GM12872 (cell line): ENCODE measurements around the gene HNRNPL.

Source experiments
- TF ChIP-seq, protein P1 (sequence below): IDR thresholded peaks from 3 replicates; pipeline ENCODE4 v1.5.1; 2011; ENCODE audit warnings: low read depth, mild to moderate bottlenecking, low read length, moderate library complexity; ENCODE audit not compliant: insufficient read depth

Gene HNRNPL

DNA sequence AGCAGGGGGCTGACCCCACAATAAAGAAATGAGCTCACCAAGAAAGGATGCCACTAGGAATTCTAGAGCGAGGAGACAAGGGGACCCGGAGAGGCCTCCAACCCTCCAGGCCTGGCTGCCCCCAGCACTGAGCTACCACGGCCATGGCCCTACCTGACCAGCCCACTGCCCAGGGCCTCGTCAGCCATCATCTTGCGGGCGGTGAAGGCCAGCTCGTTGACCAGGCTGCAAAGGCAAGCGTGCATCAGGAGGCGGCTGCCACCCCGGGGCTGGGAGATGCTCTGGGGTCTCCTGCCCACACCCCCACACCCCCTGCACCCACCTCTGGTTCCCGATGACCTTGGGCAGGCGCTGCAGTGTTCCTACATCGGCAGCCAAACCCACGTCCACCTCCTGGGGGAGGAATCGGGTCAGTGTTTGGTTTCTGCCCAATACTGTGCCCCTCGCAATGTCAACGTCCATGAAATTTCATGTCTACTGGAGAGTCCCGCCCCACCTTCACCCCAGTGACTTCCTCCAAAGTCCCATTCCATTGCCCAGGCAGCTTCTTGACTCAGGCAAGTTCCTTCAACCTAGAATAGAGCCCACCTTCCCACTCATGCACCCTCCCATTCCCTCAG is 33.5 kb downstream of the HNRNPL start:
- TF ChIP-seq, protein P1, sequence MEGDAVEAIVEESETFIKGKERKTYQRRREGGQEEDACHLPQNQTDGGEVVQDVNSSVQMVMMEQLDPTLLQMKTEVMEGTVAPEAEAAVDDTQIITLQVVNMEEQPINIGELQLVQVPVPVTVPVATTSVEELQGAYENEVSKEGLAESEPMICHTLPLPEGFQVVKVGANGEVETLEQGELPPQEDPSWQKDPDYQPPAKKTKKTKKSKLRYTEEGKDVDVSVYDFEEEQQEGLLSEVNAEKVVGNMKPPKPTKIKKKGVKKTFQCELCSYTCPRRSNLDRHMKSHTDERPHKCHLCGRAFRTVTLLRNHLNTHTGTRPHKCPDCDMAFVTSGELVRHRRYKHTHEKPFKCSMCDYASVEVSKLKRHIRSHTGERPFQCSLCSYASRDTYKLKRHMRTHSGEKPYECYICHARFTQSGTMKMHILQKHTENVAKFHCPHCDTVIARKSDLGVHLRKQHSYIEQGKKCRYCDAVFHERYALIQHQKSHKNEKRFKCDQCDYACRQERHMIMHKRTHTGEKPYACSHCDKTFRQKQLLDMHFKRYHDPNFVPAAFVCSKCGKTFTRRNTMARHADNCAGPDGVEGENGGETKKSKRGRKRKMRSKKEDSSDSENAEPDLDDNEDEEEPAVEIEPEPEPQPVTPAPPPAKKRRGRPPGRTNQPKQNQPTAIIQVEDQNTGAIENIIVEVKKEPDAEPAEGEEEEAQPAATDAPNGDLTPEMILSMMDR = no peak

DNA sequence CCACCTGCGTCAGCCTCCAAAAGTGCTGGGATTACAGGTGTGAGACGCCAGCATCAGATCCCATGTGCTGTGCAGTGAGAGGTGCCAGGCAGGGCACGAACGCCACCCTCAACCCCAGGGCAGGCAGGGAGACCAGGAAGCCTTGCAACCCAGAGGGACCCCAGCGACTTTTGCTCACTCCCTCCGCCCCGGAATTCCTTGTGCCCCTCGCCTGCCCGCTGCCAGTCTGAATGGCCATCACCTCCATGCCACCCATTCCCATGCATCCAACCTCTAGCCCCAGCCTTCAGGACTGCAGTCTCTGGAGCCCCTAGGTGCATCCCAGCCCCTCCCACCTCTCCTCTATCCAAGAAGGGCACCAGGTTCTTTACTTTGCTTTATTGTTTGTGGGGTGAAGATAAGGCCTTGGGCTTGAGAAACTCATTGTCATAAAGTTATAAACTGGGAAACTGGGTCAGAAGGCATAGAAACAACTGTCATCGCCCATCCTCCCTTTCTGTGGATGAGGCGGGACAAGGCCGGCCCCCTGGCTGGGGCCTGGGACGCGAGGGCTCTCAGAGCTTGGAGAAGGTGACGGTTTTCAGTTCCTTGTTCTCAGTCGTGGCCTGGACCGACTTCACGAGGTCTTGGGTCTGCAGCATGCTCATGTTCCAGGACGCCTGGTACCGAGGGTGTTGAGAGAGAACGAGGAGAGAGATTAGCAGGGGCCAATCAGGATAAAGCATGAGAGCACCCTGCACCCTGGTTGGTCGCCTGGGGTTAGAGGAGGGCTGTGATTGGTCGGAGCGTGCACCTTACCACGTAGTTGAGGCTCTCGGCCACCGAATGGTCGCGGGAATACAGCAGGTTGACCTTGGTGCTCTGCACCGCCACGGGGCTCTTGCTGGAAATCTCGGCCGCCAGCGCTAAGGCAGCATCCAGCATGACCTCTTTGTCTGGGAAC is 34.5 kb downstream of the HNRNPL start:
- TF ChIP-seq, protein P1 = no peak

- TF ChIP-seq, protein P1 = no peak
These were observed 36.5 kb downstream of the HNRNPL start for GRCh38 chr19:38813323-38813722.

DNA sequence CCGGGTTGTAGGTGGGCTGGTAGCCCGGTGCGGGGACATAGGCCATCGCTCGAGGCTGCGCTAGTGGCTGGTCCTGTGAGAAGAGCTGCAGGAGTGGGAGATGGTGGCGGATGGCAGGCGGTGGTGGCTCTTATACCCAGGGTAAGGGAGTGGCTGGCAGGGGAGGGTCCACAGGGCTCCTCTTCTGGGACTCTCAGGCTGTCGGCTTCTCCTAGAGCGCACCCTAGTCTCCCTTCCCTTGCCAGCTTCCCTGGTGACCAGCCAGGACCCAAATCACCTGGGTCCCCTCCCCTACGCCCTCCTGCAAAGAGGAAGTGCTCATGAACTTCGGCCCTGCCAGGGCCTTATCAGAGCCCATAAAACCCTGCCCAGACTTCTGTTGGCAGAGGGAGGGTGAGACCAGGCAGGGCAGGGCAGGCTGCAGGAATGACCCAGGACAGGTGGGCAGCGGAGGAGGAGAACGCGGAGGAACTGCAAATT is 36.9 kb downstream of the HNRNPL start, which contains the start of gene LGALS4:
LGALS4 (minus strand) TSS at position 105 of the 480 bp plus-strand sequence; CDS start at position 46, 59 bp downstream.
- TF ChIP-seq, protein P1 = no peak

DNA sequence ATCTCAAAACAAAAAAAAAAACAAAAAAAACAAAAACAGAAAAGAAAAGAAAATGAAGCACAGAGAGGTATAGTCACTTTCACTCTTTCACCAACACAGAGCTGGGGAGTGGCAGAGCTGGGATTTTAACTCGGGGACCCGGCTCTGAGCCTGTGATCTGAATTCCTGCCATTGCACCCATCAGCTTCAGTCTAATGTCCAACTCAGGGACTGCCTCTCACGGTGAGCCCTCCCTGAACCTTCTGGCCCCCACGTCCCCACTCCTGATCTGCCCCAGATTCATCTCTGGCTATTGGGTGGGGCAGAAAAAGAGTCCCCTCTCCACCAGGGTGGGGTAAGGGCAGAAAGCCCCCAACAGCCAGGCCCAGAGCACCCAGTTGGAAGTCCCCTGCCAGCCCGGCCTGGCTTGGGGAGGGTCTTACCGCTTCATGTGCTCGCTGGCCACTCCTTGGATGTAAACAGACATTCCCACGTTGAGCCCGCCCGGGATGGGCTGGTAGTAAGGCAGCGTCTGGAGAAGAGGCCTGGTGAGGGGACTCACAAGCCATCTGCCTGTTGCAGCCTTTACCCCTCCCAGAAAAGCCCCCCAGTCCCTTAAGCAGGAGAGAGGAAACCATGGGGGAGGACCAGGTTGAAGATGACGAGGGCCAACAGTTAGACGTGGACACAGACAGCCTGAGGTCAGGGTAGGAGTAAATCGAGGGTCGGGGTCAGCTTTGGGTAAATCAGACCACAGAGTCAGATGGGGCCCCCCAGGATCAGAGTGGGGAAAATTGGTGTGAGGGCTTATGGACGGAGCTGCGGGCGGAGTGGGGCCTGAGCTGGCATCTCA is 37.6 kb downstream of the HNRNPL start:
- TF ChIP-seq, protein P1 = no peak

- TF ChIP-seq, protein P1 = no peak
These were observed 40.1 kb downstream of the HNRNPL start for GRCh38 chr19:38809592-38810252.

DNA sequence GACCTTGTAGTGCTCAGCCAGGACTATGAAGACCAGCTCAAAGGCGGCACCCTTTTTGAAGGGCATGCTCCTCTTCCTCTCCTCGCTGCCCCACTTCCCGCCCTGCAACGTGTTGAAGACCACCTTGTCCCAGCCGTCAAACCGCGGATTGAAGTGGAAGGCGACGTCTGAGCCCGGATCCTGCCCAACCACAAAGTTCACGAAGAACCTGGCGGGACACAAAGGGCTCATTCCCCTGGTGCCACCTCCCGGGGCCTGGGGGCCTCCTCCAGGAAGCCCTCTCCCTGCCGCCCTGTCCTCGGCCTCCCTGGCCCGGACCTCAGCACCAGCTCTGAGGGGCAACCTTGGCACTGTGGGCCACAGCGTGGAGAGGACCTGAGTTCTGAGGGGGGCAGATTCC is 41.0 kb downstream of the HNRNPL start:
- TF ChIP-seq, protein P1 = no peak
